Keratinocyte (primary cell): ENCODE results near the gene NLGN2. TPM values are rescaled to one million over a fixed set of nuclear protein-coding genes. Genes with fewer than 3 reads are reported as not detected.

Experiments
- DNase-seq: peaks from one replicate; pipeline ENCODE4 v3.0.0-alpha.2; 2011; ENCODE audit warnings: low read depth, missing footprints, low spot score
- FAIRE-seq: peaks from 2 replicates; lab custom pipeline; 2011; peaks lifted over from hg19 to GRCh38; lab: Jason Lieb, UNC
- H2AFZ ChIP-seq: 2 replicates; pipeline ENCODE4 v1.6.0; 2012; ENCODE audit warnings: low read length, control low read depth, inconsistent platforms; ENCODE audit not compliant: control insufficient read depth
- H3K27ac ChIP-seq: 2 replicates; pipeline ENCODE4 v1.5.1; 2011; ENCODE audit warnings: low read length; ENCODE audit not compliant: control insufficient read depth, insufficient read depth
- H3K27me3 ChIP-seq: 3 replicates; pipeline ENCODE4 v1.6.0; 2011; ENCODE audit warnings: low read length; ENCODE audit not compliant: control insufficient read depth, insufficient read depth; ENCODE audit errors: extremely low read depth
- H3K36me3 ChIP-seq, 2 experiments: 2 replicates in 1 of 2; 3 replicates in 1 of 2; pipeline ENCODE4 v1.5.1; 2011; ENCODE audit warnings: low read length in 2 of 2, mild to moderate bottlenecking in 1 of 2; ENCODE audit not compliant: control insufficient read depth in 2 of 2, insufficient read depth in 2 of 2; ENCODE audit errors: extremely low read depth in 1 of 2
- H3K4me1 ChIP-seq: 3 replicates; pipeline ENCODE4 v1.5.1; 2011; ENCODE audit warnings: low read length; ENCODE audit not compliant: control insufficient read depth, insufficient read depth; ENCODE audit errors: extremely low read depth
- H3K4me2 ChIP-seq: 3 replicates; pipeline ENCODE4 v1.6.0; 2011; ENCODE audit warnings: low read depth, low read length; ENCODE audit not compliant: control insufficient read depth, insufficient read depth; ENCODE audit errors: extremely low read depth
- H3K4me3 ChIP-seq, 3 experiments: fragments of 200-600 bp in 1 of 3; sonication (generic) in 1 of 3; 2 replicates in 2 of 3; 3 replicates in 1 of 3; pipeline ENCODE4 v1.5.1; 2011 to 2016; ENCODE audit warnings: low read length in 3 of 3, mild to moderate bottlenecking in 3 of 3, control low read depth in 2 of 3, inconsistent platforms in 1 of 3, low read depth in 1 of 3, mixed read lengths in 1 of 3, mixed run types in 1 of 3, moderate library complexity in 1 of 3; ENCODE audit not compliant: control insufficient read depth in 2 of 3, insufficient read depth in 2 of 3; ENCODE audit errors: extremely low read depth in 1 of 3
- H3K79me2 ChIP-seq: 2 replicates; pipeline ENCODE4 v1.6.0; 2012; ENCODE audit warnings: low read length; ENCODE audit not compliant: control insufficient read depth, insufficient read depth
- H3K9ac ChIP-seq: 3 replicates; pipeline ENCODE4 v1.6.0; 2011; ENCODE audit warnings: low read length; ENCODE audit not compliant: control insufficient read depth, insufficient read depth; ENCODE audit errors: extremely low read depth
- H3K9me1 ChIP-seq: 3 replicates; pipeline ENCODE4 v1.6.0; 2011; ENCODE audit warnings: low read length; ENCODE audit not compliant: control insufficient read depth, insufficient read depth; ENCODE audit errors: extremely low read depth
- H3K9me3 ChIP-seq: 2 replicates; pipeline ENCODE4 v1.5.1; 2012; ENCODE audit warnings: low read depth, low read length; ENCODE audit not compliant: control insufficient read depth
- H4K20me1 ChIP-seq: 3 replicates; pipeline ENCODE4 v1.6.0; 2011; ENCODE audit warnings: low read length; ENCODE audit not compliant: control insufficient read depth, insufficient read depth; ENCODE audit errors: extremely low read depth
- CTCF ChIP-seq, 3 experiments: IDR thresholded peaks in 1 of 3; conservative IDR thresholded peaks in 1 of 3; optimal IDR thresholded peaks in 1 of 3; 2 replicates in 2 of 3; 3 replicates in 1 of 3; pipeline versions ENCODE3 to v1.5.1; 2011; ENCODE audit warnings: low read length in 3 of 3, mild to moderate bottlenecking in 3 of 3, moderate library complexity in 2 of 3, control low read depth in 1 of 3, inconsistent platforms in 1 of 3; ENCODE audit not compliant: insufficient read depth in 2 of 3; ENCODE audit errors: extremely low read depth in 1 of 3
- EZH2 ChIP-seq: IDR thresholded peaks from one replicate; pipeline ENCODE4 v1.6.1; 2012; ENCODE audit warnings: inconsistent platforms, mild to moderate bottlenecking, low read length, moderate library complexity
- dilution Hi-C: fragments of 300-500 bp; cut with MboI; formaldehyde crosslinking; loops from one replicate; pipeline ENCODE4 v1.7.0; 2020; ENCODE audit warnings: low sequenced_read_pairs; ENCODE audit not compliant: extremely low pct_ligation_motif_present
- polyA plus RNA-seq, 5 experiments: library from polyadenylated mRNA; depleted of rRNA in 3 of 5; stranded (reverse) in 3 of 5; stranded (forward) in 1 of 5; unstranded in 1 of 5; fragments of >200 nt; gene quantifications; 1 replicate in 1 of 5; 2 replicates in 3 of 5; 3 replicates in 1 of 5; pipeline versions ENCODE4 v1.2.1 to v1.2.3, GENCODE V29; 2011 to 2012; ENCODE audit warnings: missing spikeins in 2 of 5, low read depth in 1 of 5, low replicate concordance in 1 of 5

Gene NLGN2
- polyA plus RNA-seq, 1 donor (not counting 4 experiments of a cell fraction or from before 2014, with no cell fraction given): 2.5 TPM

GRCh38 chr17:7413346-7413985 lies 5.8 kb downstream of the NLGN2 start:
- DNase-seq: no peak
- FAIRE-seq: no peak
- H3K9ac ChIP-seq: no peak overlapping the region

GRCh38 chr17:7414837-7415236 lies 7.2 kb downstream of the NLGN2 start:
- H3K79me2 ChIP-seq: no peaks in the 10 kb centered on the region
- no peak overlapping the region for H3K4me3 ChIP-seq
- no peak overlapping the region for H3K27ac ChIP-seq
- no peaks in the 10 kb centered on the region for H3K27me3 ChIP-seq
- peaks cover 8% of the 10 kb centered on the region for H3K4me1 ChIP-seq
- FAIRE-seq (no peak), DNase-seq (no peak)
- dilution Hi-C loops: no loop called here
- no peak for TF ChIP-seq EZH2
- no peak for TF ChIP-seq CTCF (optimal IDR thresholded peaks at IDR 0.05 in 1 of 3, IDR thresholded peaks at IDR 0.05 in 1 of 3, conservative IDR thresholded peaks at IDR 0.05 in 1 of 3; ENCODE audit: extremely low read depth in 1 of 3, insufficient read depth in 2 of 3, low read length in 3 of 3)
- H3K9me1 ChIP-seq: no peaks in the 10 kb centered on the region
- no peak overlapping the region for H2AFZ ChIP-seq
- H4K20me1 ChIP-seq: no peaks in the 10 kb centered on the region
- H3K9ac ChIP-seq: no peak overlapping the region
- no peaks in the 10 kb centered on the region for H3K9me3 ChIP-seq
- peaks cover 0 to 6% of the 10 kb centered on the region in 2 experiments for H3K36me3 ChIP-seq
- no peak overlapping the region for H3K4me2 ChIP-seq

More at GRCh38 chr17:7413346-7413985, 5.8 kb downstream of the NLGN2 start:
- Histone ChIP-seq H2AFZ (no peak overlapping the region), H3K9me1 (no peaks in the 10 kb centered on the region), H4K20me1 (no peaks in the 10 kb centered on the region), H3K4me2 (peak overlapping the region; percentile 25), H3K36me3 (peaks cover 0 to 8% of the 10 kb centered on the region in 2 experiments), H3K27ac (no peak overlapping the region), H3K27me3 (no peaks in the 10 kb centered on the region), H3K4me1 (peaks cover 8% of the 10 kb centered on the region), H3K79me2 (no peaks in the 10 kb centered on the region), H3K4me3 (no peak overlapping the region), H3K9me3 (no peaks in the 10 kb centered on the region)
- dilution Hi-C loops: no loop called here
- no peak for TF ChIP-seq EZH2
